ENCODE results near the gene POLDIP2.

GRCh38 chr17:28390984-28391383 is 33.7 kb upstream of the POLDIP2 start:
- TF ChIP-seq CTCF (IDR thresholded peaks at IDR 0.05) (no peak), POLR2A (IDR thresholded peaks at IDR 0.05) (no peak)

Data from ovary (tissue), 3 donors.